WTC11 (cell line): ENCODE measurements around the gene ZC3H12A. TPM values are rescaled to one million over a fixed set of nuclear protein-coding genes. Genes with fewer than 3 reads are reported as not detected.
A peak's percentile ranks its signal among the peaks of the same experiment; 100 is the strongest.

Experiments
- ATAC-seq: fragments of 200-7000 bp; cut with Tn5 transposase; 2 replicates; pipeline ENCODE4 v1.10.0; 2021; ENCODE audit warnings: mild to moderate bottlenecking, moderate library complexity
- CTCF ChIA-PET: fragments of 300-600 bp; sonication (Branson Sonifier 250); formaldehyde crosslinking; loops from one replicate; lab custom pipeline; 2021; ENCODE audit warnings: antibody characterized with exemption; lab: Charles Lee
- POLR2A ChIA-PET: fragments of 350-600 bp; sonication (Branson Sonifier 250); formaldehyde crosslinking; loops from one replicate; lab custom pipeline; 2021; ENCODE audit warnings: antibody characterized with exemption; lab: Charles Lee
- DNase-seq: peaks from one replicate; pipeline ENCODE4 v3.0.0; 2021; ENCODE audit warnings: low spot score
- H3K27ac Mint-ChIP-seq: 2 replicates; pipeline ENCODE4 v1.8.0; 2021; ENCODE audit warnings: mixed read lengths
- H3K27me3 Mint-ChIP-seq: 2 replicates; pipeline ENCODE4 v1.8.0; 2021; ENCODE audit warnings: low read depth, mild to moderate bottlenecking, moderate library complexity, mixed read lengths
- H3K36me3 Mint-ChIP-seq: 2 replicates; pipeline ENCODE4 v1.8.0; 2021; ENCODE audit warnings: mixed read lengths
- H3K4me1 Mint-ChIP-seq: 2 replicates; pipeline ENCODE4 v1.8.0; 2022; ENCODE audit warnings: mixed read lengths
- H3K4me3 Mint-ChIP-seq: 2 replicates; pipeline ENCODE4 v1.8.0; 2021; ENCODE audit warnings: mild to moderate bottlenecking, moderate library complexity, mixed read lengths
- H3K9me3 Mint-ChIP-seq: 2 replicates; pipeline ENCODE4 v1.8.0; 2021; ENCODE audit warnings: mixed read lengths
- FOXP1 ChIP-seq: sonication (generic); formaldehyde crosslinking; IDR thresholded peaks from 2 replicates; pipeline ENCODE4 v1.8.0; 2022; ENCODE audit warnings: missing genetic modification reagents, mild to moderate bottlenecking, moderate library complexity, borderline replicate concordance
- GABPB1 ChIP-seq: sonication (generic); formaldehyde crosslinking; IDR thresholded peaks from 2 replicates; pipeline ENCODE4 v1.8.1; 2023; ENCODE audit warnings: mild to moderate bottlenecking, missing genetic modification reagents
- NFATC4 ChIP-seq: fragments of 250-450 bp; sonication (Bioruptor Pico); IDR thresholded peaks from 2 replicates; pipeline ENCODE4 v1.9.0; 2021; ENCODE audit warnings: mild to moderate bottlenecking
- NR1H2 ChIP-seq: sonication (generic); formaldehyde crosslinking; IDR thresholded peaks from 2 replicates; pipeline ENCODE4 v1.9.0; 2021; ENCODE audit warnings: mild to moderate bottlenecking, moderate library complexity, missing genetic modification reagents
- RORB ChIP-seq: fragments of 250-450 bp; sonication (Bioruptor Pico); IDR thresholded peaks from 2 replicates; pipeline ENCODE4 v1.9.0; 2021; ENCODE audit warnings: mild to moderate bottlenecking
- SP1 ChIP-seq: sonication (generic); formaldehyde crosslinking; conservative IDR thresholded peaks from 2 replicates; pipeline ENCODE4 v1.8.1; 2022; ENCODE audit warnings: missing genetic modification reagents
- TEAD1 ChIP-seq: sonication (generic); formaldehyde crosslinking; IDR thresholded peaks from 2 replicates; pipeline ENCODE4 v1.8.0; 2022; ENCODE audit warnings: mild to moderate bottlenecking, missing genetic modification reagents
- ZNF219 ChIP-seq: sonication (generic); formaldehyde crosslinking; IDR thresholded peaks from 2 replicates; pipeline ENCODE4 v1.8.0; 2023; ENCODE audit warnings: missing genetic modification reagents, mild to moderate bottlenecking, borderline replicate concordance
- ZNF263 ChIP-seq: sonication (generic); formaldehyde crosslinking; IDR thresholded peaks from 2 replicates; pipeline ENCODE4 v1.8.1; 2022; ENCODE audit warnings: low read depth, mild to moderate bottlenecking, moderate library complexity, missing genetic modification reagents
- ZNF532 ChIP-seq: fragments of 250-450 bp; sonication (Bioruptor Pico); IDR thresholded peaks from 2 replicates; pipeline ENCODE4 v1.9.0; 2021; ENCODE audit warnings: mild to moderate bottlenecking, borderline replicate concordance
- ZNF671 ChIP-seq: fragments of 250-450 bp; sonication (Bioruptor Pico); IDR thresholded peaks from 2 replicates; pipeline ENCODE4 v1.8.0; 2021; ENCODE audit warnings: mild to moderate bottlenecking
- total RNA-seq: library from RNA; stranded (reverse); gene quantifications from 3 replicates; pipeline ENCODE4 v1.2.3, GENCODE V29; 2021
- TF ChIP-seq, protein P1 (sequence below): sonication (generic); formaldehyde crosslinking; IDR thresholded peaks from 2 replicates; pipeline ENCODE4 v1.8.1; 2022; ENCODE audit warnings: low read depth, missing genetic modification reagents, borderline replicate concordance
- TF ChIP-seq, protein P2 (sequence below): sonication (generic); formaldehyde crosslinking; IDR thresholded peaks from 2 replicates; pipeline ENCODE4 v1.8.1; 2023; ENCODE audit warnings: mild to moderate bottlenecking, moderate library complexity, missing genetic modification reagents

The ZC3H12A gene
- total RNA-seq, 1 experiment from 2014 or later: 10.9 TPM

DNA sequence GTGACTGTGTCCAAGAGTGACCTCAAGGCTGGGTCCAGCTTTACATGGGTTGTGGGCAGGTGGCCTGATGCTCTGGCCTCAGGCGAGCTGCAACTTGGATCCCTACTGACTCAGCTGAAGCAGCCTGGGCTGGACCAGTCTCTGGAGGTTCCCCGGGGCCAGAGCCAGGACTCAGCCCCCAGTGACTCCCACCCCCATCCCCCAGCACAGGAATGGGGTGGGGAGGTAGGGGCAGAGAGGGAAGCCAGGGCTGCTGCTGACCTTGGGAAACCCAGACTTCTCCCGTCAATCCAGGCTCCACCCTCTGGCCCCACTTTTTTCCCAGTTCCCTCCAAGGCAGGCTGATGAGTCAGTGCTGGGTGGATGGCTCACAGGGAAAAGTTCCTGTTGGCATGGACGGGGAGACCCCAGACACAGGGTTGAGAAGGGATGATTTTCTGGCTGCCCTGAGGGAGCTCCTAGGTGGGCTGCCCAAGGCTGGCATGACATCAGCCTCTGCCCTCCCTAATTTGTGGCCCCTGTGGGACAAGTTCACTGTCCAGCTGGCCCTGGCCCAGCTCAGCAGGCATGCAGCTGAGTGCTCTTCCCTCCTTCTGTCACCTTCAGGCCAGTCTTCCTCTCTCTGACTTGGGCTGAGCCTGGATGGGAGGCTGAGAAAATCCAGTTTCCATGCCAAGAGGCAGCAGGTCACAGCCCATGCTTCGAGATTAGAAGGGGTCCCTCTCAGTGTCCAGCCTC, 2.2 kb downstream of the ZC3H12A start:
- H3K36me3 Mint-ChIP-seq: peaks cover 14% of the 10 kb centered on the region
- no peak for DNase-seq

GRCh38 chr1:37477198-37477931, 3.0 kb downstream of the ZC3H12A start:
- H3K9me3 Mint-ChIP-seq: no peaks in the 10 kb centered on the region
- H3K36me3 Mint-ChIP-seq: peaks cover 20% of the 10 kb centered on the region
- H3K27me3 Mint-ChIP-seq: peaks cover 16% of the 10 kb centered on the region
- peak; percentile 28 for ATAC-seq
- POLR2A ChIA-PET: interaction anchor here (1.0 to 2.7 kb wide), 4 partner anchors 8 to 66 kb away, joined by 3 to 13 read pairs (median 6); no protein-coding TSS in a partner anchor
- TF ChIP-seq TEAD1 (CRISPR knock-in tag) (no peak), RORB (no peak), ZNF263 (CRISPR knock-in tag) (peak; percentile 88; the same call in 1 of the 2 replicates), ZNF671 (CRISPR knock-in tag) (no peak)
- H3K4me3 Mint-ChIP-seq: peak overlapping the region; percentile 73
- peak; percentile 66 for DNase-seq
- CTCF ChIA-PET: interaction anchor here (1.6 to 6.4 kb wide), 5 partner anchors 10 to 126 kb away, joined by 4 to 109 read pairs (median 16); partner anchors contain the start of gene MEAF6
- H3K27ac Mint-ChIP-seq: peak overlapping the region; percentile 95
- peaks cover 46% of the 10 kb centered on the region for H3K4me1 Mint-ChIP-seq

More for the DNA sequence above, 2.2 kb downstream of the ZC3H12A start:
- TF ChIP-seq SP1 (CRISPR knock-in tag): no peak
- 0 out of 2 replicates have a peak, but pooled peaks have one; percentile 14 for TF ChIP-seq GABPB1 (CRISPR knock-in tag)
- TF ChIP-seq, all 79 proteins: peak for 1
- Mint-ChIP-seq H3K4me3 (peak overlapping the region; percentile 73), H3K27ac (peak overlapping the region; percentile 95), H3K4me1 (peaks cover 53% of the 10 kb centered on the region), H3K9me3 (no peaks in the 10 kb centered on the region), H3K27me3 (peaks cover 23% of the 10 kb centered on the region)
- POLR2A ChIA-PET: interaction anchor here (1.0 to 2.7 kb wide), 4 partner anchors 8 to 66 kb away, joined by 3 to 13 read pairs (median 6); no protein-coding TSS in a partner anchor
- ATAC-seq: no peak
- CTCF ChIA-PET: interaction anchor here (0.6 to 6.4 kb wide), 5 partner anchors 10 to 38 kb away, joined by 4 to 109 read pairs (median 16); partner anchors contain the start of gene MEAF6

DNA sequence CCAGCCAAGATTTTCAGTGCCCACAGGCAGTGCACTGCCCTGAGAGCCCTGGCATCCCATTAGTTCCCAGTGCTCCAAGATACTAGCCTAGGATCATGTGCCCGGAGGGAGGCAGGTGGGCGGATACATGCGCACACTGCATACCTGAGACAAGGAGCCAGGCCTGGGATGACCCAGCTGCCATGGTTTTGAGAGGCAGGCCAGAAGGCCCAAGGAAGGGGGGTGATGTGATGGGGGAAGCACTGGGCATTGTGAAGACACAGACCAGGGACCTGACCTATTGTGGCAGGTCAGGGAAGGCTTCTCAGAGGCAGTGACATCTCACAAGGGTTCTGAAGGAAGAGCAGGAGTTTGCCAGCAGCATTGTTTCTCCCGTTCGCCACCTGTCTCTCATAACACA, 3.6 kb downstream of the ZC3H12A start:
- Mint-ChIP-seq H3K27me3 (peaks cover 10% of the 10 kb centered on the region), H3K4me1 (peaks cover 42% of the 10 kb centered on the region), H3K9me3 (no peaks in the 10 kb centered on the region), H3K36me3 (peaks cover 25% of the 10 kb centered on the region), H3K4me3 (peak overlapping the region; percentile 48), H3K27ac (peak overlapping the region; percentile 87)
- ChIA-PET CTCF (interaction anchor here (1.2 to 6.4 kb wide), 7 partner anchors 9 to 125 kb away, joined by 3 to 109 read pairs (median 9); partner anchors contain the start of gene MEAF6), POLR2A (interaction anchor here (1.9 kb wide), 1 partner anchor 9 kb away, joined by 8 read pairs; no protein-coding TSS in a partner anchor)
- TF ChIP-seq, protein P1, sequence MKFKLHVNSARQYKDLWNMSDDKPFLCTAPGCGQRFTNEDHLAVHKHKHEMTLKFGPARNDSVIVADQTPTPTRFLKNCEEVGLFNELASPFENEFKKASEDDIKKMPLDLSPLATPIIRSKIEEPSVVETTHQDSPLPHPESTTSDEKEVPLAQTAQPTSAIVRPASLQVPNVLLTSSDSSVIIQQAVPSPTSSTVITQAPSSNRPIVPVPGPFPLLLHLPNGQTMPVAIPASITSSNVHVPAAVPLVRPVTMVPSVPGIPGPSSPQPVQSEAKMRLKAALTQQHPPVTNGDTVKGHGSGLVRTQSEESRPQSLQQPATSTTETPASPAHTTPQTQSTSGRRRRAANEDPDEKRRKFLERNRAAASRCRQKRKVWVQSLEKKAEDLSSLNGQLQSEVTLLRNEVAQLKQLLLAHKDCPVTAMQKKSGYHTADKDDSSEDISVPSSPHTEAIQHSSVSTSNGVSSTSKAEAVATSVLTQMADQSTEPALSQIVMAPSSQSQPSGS (CRISPR knock-in tag): no peak
- TF ChIP-seq ZNF219 (CRISPR knock-in tag) (no peak), ZNF671 (CRISPR knock-in tag) (no peak), FOXP1 (CRISPR knock-in tag) (no peak), NFATC4 (CRISPR knock-in tag) (no peak), SP1 (CRISPR knock-in tag) (no peak)
- DNase-seq (no peak), ATAC-seq (no peak)

GRCh38 chr1:37478451-37478881, 4.1 kb downstream of the ZC3H12A start:
- H3K9me3 Mint-ChIP-seq: no peaks in the 10 kb centered on the region
- H3K4me3 Mint-ChIP-seq: no peak overlapping the region
- POLR2A ChIA-PET: interaction anchor here (0.6 to 1.9 kb wide), 2 partner anchors 9 to 15 kb away, joined by 7 to 8 read pairs; no protein-coding TSS in a partner anchor
- peaks cover 40% of the 10 kb centered on the region for H3K4me1 Mint-ChIP-seq
- DNase-seq (no peak), ATAC-seq (no peak)
- CTCF ChIA-PET: interaction anchor here (1.2 to 6.4 kb wide), 8 partner anchors 8 to 125 kb away, joined by 3 to 109 read pairs (median 7); partner anchors contain the start of gene MEAF6
- TF ChIP-seq TEAD1 (CRISPR knock-in tag) (no peak), ZNF532 (CRISPR knock-in tag) (no peak), NR1H2 (CRISPR knock-in tag) (no peak)
- TF ChIP-seq, protein P2, sequence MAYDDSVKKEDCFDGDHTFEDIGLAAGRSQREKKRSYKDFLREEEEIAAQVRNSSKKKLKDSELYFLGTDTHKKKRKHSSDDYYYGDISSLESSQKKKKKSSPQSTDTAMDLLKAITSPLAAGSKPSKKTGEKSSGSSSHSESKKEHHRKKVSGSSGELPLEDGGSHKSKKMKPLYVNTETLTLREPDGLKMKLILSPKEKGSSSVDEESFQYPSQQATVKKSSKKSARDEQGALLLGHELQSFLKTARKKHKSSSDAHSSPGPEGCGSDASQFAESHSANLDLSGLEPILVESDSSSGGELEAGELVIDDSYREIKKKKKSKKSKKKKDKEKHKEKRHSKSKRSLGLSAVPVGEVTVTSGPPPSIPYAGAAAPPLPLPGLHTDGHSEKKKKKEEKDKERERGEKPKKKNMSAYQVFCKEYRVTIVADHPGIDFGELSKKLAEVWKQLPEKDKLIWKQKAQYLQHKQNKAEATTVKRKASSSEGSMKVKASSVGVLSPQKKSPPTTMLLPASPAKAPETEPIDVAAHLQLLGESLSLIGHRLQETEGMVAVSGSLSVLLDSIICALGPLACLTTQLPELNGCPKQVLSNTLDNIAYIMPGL (CRISPR knock-in tag): no peak
- no peak overlapping the region for H3K27ac Mint-ChIP-seq
- H3K27me3 Mint-ChIP-seq: peaks cover 6% of the 10 kb centered on the region
- peaks cover 25% of the 10 kb centered on the region for H3K36me3 Mint-ChIP-seq
